LoVo (cell line): ENCODE results near the gene PIGC.
"Not testable (repeated sequence)": the region's sequence is repeated elsewhere in the genome, so short reads cannot be mapped to it uniquely, and the experiment has no call there.

ENCODE experiments used
- DNase-seq: peaks from one replicate; pipeline ENCODE4 v3.0.0-alpha.2; 2016; ENCODE audit warnings: low spot score

PIGC gene

GRCh38 chr1:172466795-172467407, 23.0 kb upstream of the PIGC start:
- DNase-seq, result peak; percentile 78

- no peak for DNase-seq
Measured at GRCh38 chr1:172465617-172466016, 21.7 kb upstream of the PIGC start.

- no peak for DNase-seq
Measured at GRCh38 chr1:172460887-172461315, 17.0 kb upstream of the PIGC start.

GRCh38 chr1:172460177-172460576, 16.3 kb upstream of the PIGC start:
- DNase-seq, result no peak

GRCh38 chr1:172457479-172458130, 13.7 kb upstream of the PIGC start:
- no peak for DNase-seq

- no peak for DNase-seq
Measured at GRCh38 chr1:172456344-172456769, 12.5 kb upstream of the PIGC start.

- DNase-seq, result no peak
Measured at GRCh38 chr1:172455451-172455850, 11.6 kb upstream of the PIGC start.

- DNase-seq, result no peak
Measured at GRCh38 chr1:172453607-172454006, 9.7 kb upstream of the PIGC start.

- DNase-seq, result no peak
Measured at GRCh38 chr1:172453153-172453545, 9.3 kb upstream of the PIGC start.

- no peak for DNase-seq
Measured at GRCh38 chr1:172452536-172453152, 8.8 kb upstream of the PIGC start.

- peak; percentile 83 for DNase-seq
Measured at GRCh38 chr1:172451002-172451443, 7.2 kb upstream of the PIGC start.

GRCh38 chr1:172450524-172450885, 6.6 kb upstream of the PIGC start:
- DNase-seq, result peak; percentile 26

- peak; percentile 57 for DNase-seq
Measured at GRCh38 chr1:172449585-172450523, 6.0 kb upstream of the PIGC start.

GRCh38 chr1:172448995-172449584, 5.2 kb upstream of the PIGC start:
- peak; percentile 86 for DNase-seq

- no peak for DNase-seq
Measured at GRCh38 chr1:172447641-172448040, 3.8 kb upstream of the PIGC start.

- DNase-seq, result no peak
Measured at GRCh38 chr1:172446547-172446946, 2.7 kb upstream of the PIGC start.

GRCh38 chr1:172442843-172443565, 865 bp downstream of the PIGC start:
- DNase-seq, result no peak

- DNase-seq, result no peak
Measured at GRCh38 chr1:172442404-172442803, 1.5 kb downstream of the PIGC start.

GRCh38 chr1:172437183-172437582, 6.7 kb downstream of the PIGC start:
- not testable (repeated sequence) for DNase-seq

- DNase-seq, result no peak
Measured at GRCh38 chr1:172431721-172432192, 12.1 kb downstream of the PIGC start.

- no peak for DNase-seq
Measured at GRCh38 chr1:172431204-172431603, 12.7 kb downstream of the PIGC start.
